K562 (cell line): Measurements from ENCODE around the gene ALDH1A2. TPM values are rescaled to one million over a fixed set of nuclear protein-coding genes. Genes with fewer than 3 reads are reported as not detected.
"Not testable (repeated sequence)": the region's sequence is repeated elsewhere in the genome, so short reads cannot be mapped to it uniquely, and the experiment has no call there.

Experiments used
- DMBX1 ChIP-seq: fragments of 250-450 bp; sonication (Bioruptor Pico); IDR thresholded peaks from 2 replicates; pipeline ENCODE4 v1.8.0; 2022; ENCODE audit warnings: inconsistent platforms, mild to moderate bottlenecking, moderate library complexity, borderline replicate concordance
- MEF2D ChIP-seq: conservative IDR thresholded peaks from 2 replicates; pipeline ENCODE4 v1.6.1; 2016; ENCODE audit warnings: low read depth, missing genetic modification characterization, missing compliant biosample characterization
- polyA plus RNA-seq, 8 experiments: library from polyadenylated mRNA; depleted of rRNA in 4 of 8; stranded (reverse) in 5 of 8; unstranded in 3 of 8; fragments of >200 nt; fragmentation: Nextera tagmentation in 2 of 8; fragmentation: Illumina TruSeq in 1 of 8; extraction: Ambion mirVana in 2 of 8; extraction: Trizol in 1 of 8; gene quantifications; 2 replicates each; pipeline versions ENCODE4 v1.2.1 to v1.2.3, GENCODE V29; 2011 to 2014; ENCODE audit warnings: inconsistent platforms in 1 of 8, missing spikeins in 1 of 8
- total RNA-seq, 7 experiments: library from RNA; depleted of rRNA in 6 of 7; stranded (reverse); fragments of >200 nt in 6 of 7; fragmentation: Illumina TruSeq in 2 of 7; extraction: Trizol in 2 of 7; gene quantifications; 2 replicates each; pipeline versions ENCODE4 v1.2.1 to v1.2.3, GENCODE V29; 2011 to 2021; ENCODE audit warnings: low replicate concordance in 1 of 7
- TF ChIP-seq, protein P1 (sequence below), 3 experiments: fragments of 200-800 bp in 1 of 3; sonication (Bioruptor generic) in 1 of 3; sonication (generic) in 1 of 3; formaldehyde crosslinking in 1 of 3; IDR thresholded peaks; 2 replicates each; pipeline versions ENCODE4 v1.6.1 to v1.8.0; 2016 to 2022; ENCODE audit warnings: mild to moderate bottlenecking in 2 of 3, missing compliant biosample characterization in 2 of 3, missing genetic modification characterization in 2 of 3, missing genetic modification reagents in 1 of 3
- TF ChIP-seq, protein P2 (sequence below): fragments of 450-650 bp; IDR thresholded peaks from 2 replicates; pipeline ENCODE4 v1.6.1; 2017; ENCODE audit warnings: antibody characterized with exemption, mild to moderate bottlenecking

Gene ALDH1A2
- total and polyA plus RNA-seq, 9 of the 15 experiments (the other 6 are each of a cell fraction or from before 2014, with no cell fraction given) = 115 to 393 (median 333) TPM

GRCh38 chr15:58080959-58081358 is 15.4 kb upstream of the ALDH1A2 start (continued):
- TF ChIP-seq, protein P1, sequence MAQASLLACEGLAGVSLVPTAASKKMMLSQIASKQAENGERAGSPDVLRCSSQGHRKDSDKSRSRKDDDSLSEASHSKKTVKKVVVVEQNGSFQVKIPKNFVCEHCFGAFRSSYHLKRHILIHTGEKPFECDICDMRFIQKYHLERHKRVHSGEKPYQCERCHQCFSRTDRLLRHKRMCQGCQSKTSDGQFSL (CRISPR knock-in tag; IDR thresholded peaks at IDR 0.05) = not testable (repeated sequence)
- TF ChIP-seq, protein P1 (tag; IDR thresholded peaks at IDR 0.05) = peak in 1 of 2 experiments; percentile 71; a peak in 1 of 4 replicates
- TF ChIP-seq, protein P2, sequence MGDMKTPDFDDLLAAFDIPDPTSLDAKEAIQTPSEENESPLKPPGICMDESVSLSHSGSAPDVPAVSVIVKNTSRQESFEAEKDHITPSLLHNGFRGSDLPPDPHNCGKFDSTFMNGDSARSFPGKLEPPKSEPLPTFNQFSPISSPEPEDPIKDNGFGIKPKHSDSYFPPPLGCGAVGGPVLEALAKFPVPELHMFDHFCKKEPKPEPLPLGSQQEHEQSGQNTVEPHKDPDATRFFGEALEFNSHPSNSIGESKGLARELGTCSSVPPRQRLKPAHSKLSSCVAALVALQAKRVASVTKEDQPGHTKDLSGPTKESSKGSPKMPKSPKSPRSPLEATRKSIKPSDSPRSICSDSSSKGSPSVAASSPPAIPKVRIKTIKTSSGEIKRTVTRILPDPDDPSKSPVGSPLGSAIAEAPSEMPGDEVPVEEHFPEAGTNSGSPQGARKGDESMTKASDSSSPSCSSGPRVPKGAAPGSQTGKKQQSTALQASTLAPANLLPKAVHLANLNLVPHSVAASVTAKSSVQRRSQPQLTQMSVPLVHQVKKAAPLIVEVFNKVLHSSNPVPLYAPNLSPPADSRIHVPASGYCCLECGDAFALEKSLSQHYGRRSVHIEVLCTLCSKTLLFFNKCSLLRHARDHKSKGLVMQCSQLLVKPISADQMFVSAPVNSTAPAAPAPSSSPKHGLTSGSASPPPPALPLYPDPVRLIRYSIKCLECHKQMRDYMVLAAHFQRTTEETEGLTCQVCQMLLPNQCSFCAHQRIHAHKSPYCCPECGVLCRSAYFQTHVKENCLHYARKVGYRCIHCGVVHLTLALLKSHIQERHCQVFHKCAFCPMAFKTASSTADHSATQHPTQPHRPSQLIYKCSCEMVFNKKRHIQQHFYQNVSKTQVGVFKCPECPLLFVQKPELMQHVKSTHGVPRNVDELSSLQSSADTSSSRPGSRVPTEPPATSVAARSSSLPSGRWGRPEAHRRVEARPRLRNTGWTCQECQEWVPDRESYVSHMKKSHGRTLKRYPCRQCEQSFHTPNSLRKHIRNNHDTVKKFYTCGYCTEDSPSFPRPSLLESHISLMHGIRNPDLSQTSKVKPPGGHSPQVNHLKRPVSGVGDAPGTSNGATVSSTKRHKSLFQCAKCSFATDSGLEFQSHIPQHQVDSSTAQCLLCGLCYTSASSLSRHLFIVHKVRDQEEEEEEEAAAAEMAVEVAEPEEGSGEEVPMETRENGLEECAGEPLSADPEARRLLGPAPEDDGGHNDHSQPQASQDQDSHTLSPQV = peak; percentile 80
- TF ChIP-seq DMBX1 (CRISPR knock-in tag) = peak; percentile 93; the same call in 1 of the 2 replicates
- TF ChIP-seq MEF2D (tag) = 0 out of 2 replicates have a peak, but pooled peaks have one; percentile 20
